ENCODE data around the gene TRAM2.

DNA sequence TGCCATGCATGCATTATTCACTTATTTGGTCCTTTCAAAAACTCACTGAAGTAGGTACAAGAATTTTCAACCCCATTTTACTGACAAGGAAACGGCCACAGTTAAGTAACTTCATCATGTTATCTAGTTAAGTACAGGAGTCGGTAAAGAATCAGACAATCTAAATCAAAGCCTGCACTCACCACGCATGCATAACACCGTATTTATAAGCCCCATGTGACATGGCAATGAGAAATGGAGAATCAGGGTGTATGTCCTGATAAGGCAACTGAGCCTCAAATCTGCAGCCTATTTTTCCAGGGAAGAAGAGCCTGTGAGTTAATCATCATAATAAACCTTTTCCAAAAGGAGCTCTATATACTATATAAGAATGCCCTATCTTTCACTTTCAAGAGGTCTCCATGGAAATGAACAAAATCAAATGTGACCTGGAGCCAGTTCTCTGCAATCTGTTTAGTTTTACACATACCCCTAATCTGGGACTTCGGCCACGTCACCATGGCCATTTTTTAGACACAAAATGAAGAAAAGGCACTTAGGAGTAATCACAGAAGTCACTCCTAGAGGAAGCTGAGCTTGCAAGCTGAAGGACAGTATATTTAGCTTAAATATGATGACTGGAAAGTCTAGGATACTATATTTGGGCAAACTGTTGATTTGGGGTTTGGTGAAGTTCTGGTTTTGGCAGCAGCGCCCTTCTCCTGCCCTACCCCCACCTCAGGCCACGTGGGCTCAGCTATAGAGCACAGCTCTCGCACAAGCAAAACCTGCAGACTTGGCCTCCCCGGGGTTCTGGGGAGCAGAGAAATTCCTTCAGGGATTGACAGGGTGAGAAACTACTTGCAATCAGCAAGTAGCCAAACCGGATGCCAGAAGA is 19.2 kb downstream of the TRAM2 start:
- TF ChIP-seq, protein P1, sequence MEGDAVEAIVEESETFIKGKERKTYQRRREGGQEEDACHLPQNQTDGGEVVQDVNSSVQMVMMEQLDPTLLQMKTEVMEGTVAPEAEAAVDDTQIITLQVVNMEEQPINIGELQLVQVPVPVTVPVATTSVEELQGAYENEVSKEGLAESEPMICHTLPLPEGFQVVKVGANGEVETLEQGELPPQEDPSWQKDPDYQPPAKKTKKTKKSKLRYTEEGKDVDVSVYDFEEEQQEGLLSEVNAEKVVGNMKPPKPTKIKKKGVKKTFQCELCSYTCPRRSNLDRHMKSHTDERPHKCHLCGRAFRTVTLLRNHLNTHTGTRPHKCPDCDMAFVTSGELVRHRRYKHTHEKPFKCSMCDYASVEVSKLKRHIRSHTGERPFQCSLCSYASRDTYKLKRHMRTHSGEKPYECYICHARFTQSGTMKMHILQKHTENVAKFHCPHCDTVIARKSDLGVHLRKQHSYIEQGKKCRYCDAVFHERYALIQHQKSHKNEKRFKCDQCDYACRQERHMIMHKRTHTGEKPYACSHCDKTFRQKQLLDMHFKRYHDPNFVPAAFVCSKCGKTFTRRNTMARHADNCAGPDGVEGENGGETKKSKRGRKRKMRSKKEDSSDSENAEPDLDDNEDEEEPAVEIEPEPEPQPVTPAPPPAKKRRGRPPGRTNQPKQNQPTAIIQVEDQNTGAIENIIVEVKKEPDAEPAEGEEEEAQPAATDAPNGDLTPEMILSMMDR (conservative IDR thresholded peaks at IDR 0.05), result no peak
- no peak for TF ChIP-seq ZFX (IDR thresholded peaks at IDR 0.05)
